Naive thymus-derived CD4-positive, alpha-beta T cell (primary cell): ENCODE results near the gene GOPC. TPM values are rescaled to one million over a fixed set of nuclear protein-coding genes. Genes with fewer than 3 reads are reported as not detected.

ENCODE experiments used
- ATAC-seq: fragments of 150-1000 bp; cut with Tn5 transposase; 2 replicates; pipeline ENCODE4 v1.10.0; 2021; ENCODE audit warnings: mild to moderate bottlenecking, moderate library complexity
- CTCF ChIA-PET: fragments of 350-600 bp; sonication (Branson Sonifier 250); formaldehyde crosslinking; loops from one replicate; lab custom pipeline; 2021; ENCODE audit warnings: antibody characterized with exemption; lab: Charles Lee
- POLR2A ChIA-PET: fragments of 350-600 bp; sonication (Branson Sonifier 250); formaldehyde crosslinking; loops from one replicate; lab custom pipeline; 2021; ENCODE audit warnings: antibody characterized with exemption, inconsistent platforms; lab: Charles Lee
- DNase-seq, 9 donors: peaks; one replicate each; pipeline versions ENCODE4 v3.0.0 to v3.0.0-alpha.2; 2020 to 2022; ENCODE audit warnings: mixed read lengths in 1 of 9
- H3K27ac ChIP-seq: one replicate; pipeline ENCODE4 v1.7.0; 2013; ENCODE audit warnings: mild to moderate bottlenecking, low read depth, low read length, moderate library complexity
- H3K27me3 ChIP-seq, 2 donors: one replicate each; pipeline ENCODE4 v1.7.0; 2013; ENCODE audit warnings: low read length in 2 of 2, mild to moderate bottlenecking in 2 of 2, moderate library complexity in 2 of 2; ENCODE audit not compliant: control insufficient read depth in 2 of 2, insufficient read depth in 2 of 2
- H3K36me3 ChIP-seq, 3 experiments: 1 replicate in 2 of 3; 2 replicates in 1 of 3; pipeline ENCODE4 v1.7.0; 2013; ENCODE audit warnings: low read length in 3 of 3, mild to moderate bottlenecking in 3 of 3, moderate library complexity in 1 of 3; ENCODE audit not compliant: insufficient read depth in 3 of 3, control insufficient read depth in 2 of 3
- H3K4me1 ChIP-seq, 2 donors: one replicate each; pipeline ENCODE4 v1.7.0; 2013; ENCODE audit warnings: low read length in 2 of 2, mild to moderate bottlenecking in 2 of 2, moderate library complexity in 1 of 2; ENCODE audit not compliant: control insufficient read depth in 2 of 2, insufficient read depth in 2 of 2
- H3K4me3 ChIP-seq: 2 replicates; pipeline ENCODE4 v1.7.0; 2013; ENCODE audit warnings: mild to moderate bottlenecking, low read length
- H3K9me3 ChIP-seq, 3 experiments: 1 replicate in 2 of 3; 2 replicates in 1 of 3; pipeline ENCODE4 v1.7.0; 2013; ENCODE audit warnings: low read length in 3 of 3; ENCODE audit not compliant: control insufficient read depth in 2 of 3
- H3K27ac Mint-ChIP-seq, 9 donors: one replicate each; pipeline ENCODE4 v1.8.0; 2020 to 2022; ENCODE audit warnings: mixed read lengths in 9 of 9, mild to moderate bottlenecking in 8 of 9, moderate library complexity in 5 of 9, inconsistent platforms in 2 of 9
- H3K27me3 Mint-ChIP-seq, 5 donors: one replicate each; pipeline ENCODE4 v1.8.0; 2021 to 2022; ENCODE audit warnings: mixed read lengths in 5 of 5, mild to moderate bottlenecking in 1 of 5
- H3K36me3 Mint-ChIP-seq, 5 donors: one replicate each; pipeline ENCODE4 v1.8.0; 2020 to 2022; ENCODE audit warnings: mixed read lengths in 5 of 5, mild to moderate bottlenecking in 3 of 5, inconsistent platforms in 1 of 5
- H3K4me1 Mint-ChIP-seq, 7 donors: one replicate each; pipeline ENCODE4 v1.8.0; 2020 to 2022; ENCODE audit warnings: mixed read lengths in 7 of 7, mild to moderate bottlenecking in 3 of 7, inconsistent platforms in 1 of 7
- H3K4me3 Mint-ChIP-seq, 10 donors: one replicate each; pipeline ENCODE4 v1.8.0; 2020 to 2022; ENCODE audit warnings: mild to moderate bottlenecking in 10 of 10, mixed read lengths in 10 of 10, moderate library complexity in 6 of 10, inconsistent platforms in 2 of 10
- H3K9me3 Mint-ChIP-seq, 11 donors: one replicate each; pipeline ENCODE4 v1.8.0; 2020 to 2022; ENCODE audit warnings: mixed read lengths in 11 of 11, mild to moderate bottlenecking in 4 of 11, inconsistent platforms in 1 of 11, moderate library complexity in 1 of 11
- intact Hi-C, 2 donors: fragments of 100-400 bp; cut with micrococcal nuclease; formaldehyde crosslinking; loops; one replicate each; pipeline ENCODE4 v1.15.1; 2023
- polyA plus RNA-seq, 2 donors: library from polyadenylated mRNA; unstranded; fragments of 300-500 nt; fragmentation: Illumina TruSeq; gene quantifications; one replicate each; pipeline ENCODE4 v1.2.3, GENCODE V29; 2021
- total RNA-seq, 6 experiments: library from RNA in 5 of 6; stranded (reverse) in 5 of 6; gene quantifications; 1 replicate in 5 of 6; 2 replicates in 1 of 6; pipeline ENCODE4 v1.2.3 and lab custom pipeline; 2021 to 2026

GOPC gene
- total and polyA plus RNA-seq, 7 experiments from 2014 or later = 14.3 to 39.4 (median 19.5) TPM

DNA sequence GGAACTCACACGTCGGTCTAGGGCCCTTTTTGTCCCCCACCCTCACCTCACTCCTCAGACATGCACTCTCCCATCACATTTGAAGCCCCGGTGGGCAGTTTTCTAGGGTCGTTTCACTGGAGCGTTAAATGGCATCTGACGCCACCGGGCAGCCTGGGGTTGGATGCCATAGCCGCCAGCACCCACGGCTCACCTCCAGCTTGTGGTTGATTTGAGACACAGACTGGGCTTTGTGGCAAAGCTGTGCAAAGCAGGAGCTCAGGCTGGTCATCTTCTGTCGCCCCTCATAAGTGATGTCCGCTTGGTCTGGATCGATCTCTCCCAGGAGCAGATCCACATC is 530 bp downstream of the GOPC start:
- Mint-ChIP-seq H3K27me3 (peaks cover 0 to 4% (median 1%) of the 10 kb centered on the region in 5 donors), H3K9me3 (no peaks in the 10 kb centered on the region), H3K4me3 (peak overlapping the region; percentile 96 to 100 (median 99)), H3K36me3 (peaks cover 0 to 30% (median 26%) of the 10 kb centered on the region in 5 donors), H3K27ac (peak overlapping the region; percentile 94 to 99 (median 99)), H3K4me1 (peaks cover 24 to 59% (median 49%) of the 10 kb centered on the region in 7 donors)
- peaks cover 0 to 6% (median 0%) of the 10 kb centered on the region in 3 experiments for H3K36me3 ChIP-seq
- peak overlapping the region; percentile 93 for H3K4me3 ChIP-seq
- no peaks in the 10 kb centered on the region for H3K9me3 ChIP-seq
- DNase-seq (peak in 1 of 9 donors; percentile 6), ATAC-seq (no peak)
- CTCF ChIA-PET = interaction anchor here (6.7 kb wide), 1 partner anchor 153 kb away, joined by 63 read pairs; no protein-coding TSS in a partner anchor
- POLR2A ChIA-PET = interaction anchor here (0.9 to 2.0 kb wide), 8 partner anchors 7 to 1110 kb away, joined by 3 to 27 read pairs (median 4); no protein-coding TSS in a partner anchor
- no peaks in the 10 kb centered on the region for H3K27me3 ChIP-seq
- intact Hi-C loops = loop anchor here (1.0 to 10.0 kb wide), 24 partner anchors 21 to 1748 kb away; partner anchors contain the start of genes CEP85L (in 2 of the 2), DCBLD1 (in 2 of the 2), KPNA5 (in 2 of the 2) and NT5DC1 (in 2 of the 2)
- H3K4me1 ChIP-seq = peaks cover 0 to 9% of the 10 kb centered on the region in 2 donors
- H3K27ac ChIP-seq = peak overlapping the region; percentile 92

DNA sequence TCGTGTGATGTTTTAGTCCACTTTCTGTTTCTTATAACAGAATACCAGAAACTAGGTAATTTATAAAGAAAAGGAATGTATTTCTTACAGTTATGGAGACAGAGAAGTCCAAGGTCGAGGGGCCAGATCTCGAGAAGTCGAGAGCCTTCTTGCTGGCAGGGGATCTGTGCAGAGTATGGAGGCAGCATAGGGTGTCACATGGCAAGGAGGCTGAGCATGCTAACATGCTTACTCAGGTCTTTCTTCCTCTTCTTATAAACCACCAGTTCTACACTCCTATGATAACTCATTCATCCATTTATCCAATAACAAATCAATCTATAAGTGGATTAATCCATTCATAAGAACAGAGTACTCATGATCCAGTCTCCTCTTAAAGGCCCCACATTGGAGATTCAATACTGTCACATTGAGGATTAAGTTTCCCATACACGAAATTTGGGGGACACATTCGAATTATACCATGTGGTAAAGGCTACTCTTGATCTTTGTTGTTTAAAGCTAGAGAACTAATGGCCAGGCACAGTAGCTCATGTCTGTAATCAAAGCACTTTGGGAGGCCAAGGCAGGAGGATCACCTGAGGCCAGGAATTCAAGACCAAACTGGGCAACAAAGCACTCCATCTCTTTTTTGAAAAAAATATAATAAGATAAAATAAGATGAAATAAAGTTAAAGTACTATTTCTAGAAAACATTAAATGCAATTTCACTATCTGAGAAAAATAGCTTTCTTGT is 2.1 kb downstream of the GOPC start:
- DNase-seq = no peak
- no peak for ATAC-seq
- Histone ChIP-seq H3K27me3 (no peaks in the 10 kb centered on the region), H3K9me3 (no peaks in the 10 kb centered on the region), H3K36me3 (peaks cover 0 to 6% (median 0%) of the 10 kb centered on the region in 3 experiments), H3K4me1 (peaks cover 0 to 9% of the 10 kb centered on the region in 2 donors), H3K4me3 (no peak overlapping the region), H3K27ac (no peak overlapping the region)
- CTCF ChIA-PET = no interaction called here
- Mint-ChIP-seq H3K27me3 (no peaks in the 10 kb centered on the region), H3K4me3 (peak overlapping the region; percentile 96 to 100 (median 99)), H3K27ac (peak overlapping the region in 1 of 9 donors; percentile 37), H3K4me1 (peaks cover 31 to 66% (median 49%) of the 10 kb centered on the region in 7 donors), H3K36me3 (peaks cover 0 to 46% (median 36%) of the 10 kb centered on the region in 5 donors), H3K9me3 (peaks cover 0 to 7% (median 0%) of the 10 kb centered on the region in 11 donors)
- POLR2A ChIA-PET = no interaction called here
- intact Hi-C loops = loop anchor here (1.0 to 10.0 kb wide), 12 partner anchors 8 to 1498 kb away; partner anchors contain the start of genes NT5DC1 (in 2 of the 2), CEP85L (in 1 of the 2), FAM184A (in 1 of the 2) and KPNA5 (in 1 of the 2)

DNA sequence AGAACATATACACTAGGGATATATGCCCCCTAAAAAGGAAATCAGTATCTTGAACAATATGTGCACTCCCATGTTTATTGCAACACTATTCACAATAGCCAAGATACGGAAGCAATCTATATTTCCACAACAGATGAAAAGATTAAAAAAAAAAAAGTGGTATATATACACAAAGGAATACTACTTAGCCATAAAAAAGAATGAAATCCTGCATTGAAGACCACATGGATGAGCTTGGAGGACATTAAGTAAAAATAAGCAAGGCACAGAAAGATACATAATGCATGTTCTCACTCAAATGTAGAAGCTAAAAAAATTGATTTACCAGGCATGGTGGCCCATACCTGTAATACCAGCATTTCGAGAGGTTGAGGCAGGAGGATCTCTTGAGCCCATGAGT is 4.6 kb downstream of the GOPC start:
- Histone ChIP-seq H3K36me3 (peaks cover 0 to 6% (median 0%) of the 10 kb centered on the region in 3 experiments), H3K9me3 (no peaks in the 10 kb centered on the region), H3K4me3 (no peak overlapping the region), H3K4me1 (peaks cover 0 to 5% of the 10 kb centered on the region in 2 donors), H3K27me3 (no peaks in the 10 kb centered on the region), H3K27ac (no peak overlapping the region)
- Mint-ChIP-seq H3K27me3 (no peaks in the 10 kb centered on the region), H3K36me3 (peaks cover 0 to 49% (median 36%) of the 10 kb centered on the region in 5 donors), H3K4me3 (peak overlapping the region in 1 of 10 donors; percentile 27), H3K4me1 (peaks cover 29 to 59% (median 44%) of the 10 kb centered on the region in 7 donors), H3K27ac (no peak overlapping the region), H3K9me3 (peaks cover 0 to 7% (median 0%) of the 10 kb centered on the region in 11 donors)
- intact Hi-C loops = no loop called here
- DNase-seq (no peak), ATAC-seq (no peak)
- CTCF ChIA-PET = interaction anchor here (0.6 to 1.1 kb wide), 2 partner anchors 148 to 1231 kb away, joined by 4 read pairs; no protein-coding TSS in a partner anchor
- POLR2A ChIA-PET = no interaction called here

DNA sequence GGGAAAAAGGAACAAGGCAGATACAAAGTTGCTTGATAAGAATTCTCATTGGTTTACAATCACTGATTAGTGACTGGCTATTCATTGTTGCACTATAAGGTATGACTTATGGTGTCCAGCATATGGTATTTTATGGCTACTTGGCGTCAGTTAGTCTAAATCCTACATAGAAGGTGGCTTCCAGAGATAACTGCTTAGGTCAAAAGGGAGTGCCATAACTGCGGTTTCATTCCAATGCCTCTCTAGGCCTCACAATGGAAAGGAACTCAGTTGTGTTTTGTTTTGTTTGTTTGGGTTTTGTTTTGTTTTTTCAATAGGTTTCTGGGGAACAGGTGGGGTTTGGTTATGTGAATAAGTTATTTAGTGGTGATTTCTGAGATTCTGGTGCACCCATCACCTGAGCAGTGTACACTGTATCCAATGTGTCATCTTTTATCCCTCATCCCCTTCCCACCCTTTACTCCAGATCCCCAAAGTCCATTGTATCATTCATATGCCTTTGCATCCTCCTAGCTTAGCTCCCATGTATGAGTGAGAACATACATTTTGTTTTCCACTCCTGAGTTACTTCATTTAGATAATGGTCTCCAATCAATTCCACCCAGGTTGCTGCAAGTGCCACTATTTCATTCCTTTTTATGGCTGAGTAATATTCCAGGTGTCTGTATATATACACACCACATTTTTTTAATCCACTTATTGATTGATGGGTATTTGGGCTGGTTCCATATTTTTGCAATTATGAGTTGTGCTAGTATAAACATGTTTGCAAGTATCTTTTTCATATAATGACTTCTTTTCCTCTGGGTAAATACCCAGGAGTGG is 7.0 kb downstream of the GOPC start:
- Histone ChIP-seq H3K9me3 (no peaks in the 10 kb centered on the region), H3K27me3 (no peaks in the 10 kb centered on the region), H3K27ac (no peak overlapping the region), H3K36me3 (peaks cover 0 to under 1% (median 0%) of the 10 kb centered on the region in 3 experiments), H3K4me3 (no peak overlapping the region), H3K4me1 (peaks cover 0 to 4% of the 10 kb centered on the region in 2 donors)
- H3K27me3 Mint-ChIP-seq = no peaks in the 10 kb centered on the region
- intact Hi-C loops = no loop called here
- CTCF ChIA-PET = interaction anchor here (1.2 kb wide), 1 partner anchor 9 kb away, joined by 3 read pairs; no protein-coding TSS in a partner anchor
- H3K4me1 Mint-ChIP-seq = peaks cover 23 to 41% (median 35%) of the 10 kb centered on the region in 7 donors
- H3K9me3 Mint-ChIP-seq = peaks cover 0 to 7% (median 0%) of the 10 kb centered on the region in 11 donors
- DNase-seq = no peak
- H3K4me3 Mint-ChIP-seq = no peak overlapping the region
- H3K27ac Mint-ChIP-seq = no peak overlapping the region
- no peak for ATAC-seq
- POLR2A ChIA-PET = interaction anchor here (0.8 kb wide), 1 partner anchor 7 kb away, joined by 3 read pairs; the partner anchor contains the start of gene GOPC
- peaks cover 0 to 54% (median 38%) of the 10 kb centered on the region in 5 donors for H3K36me3 Mint-ChIP-seq

DNA sequence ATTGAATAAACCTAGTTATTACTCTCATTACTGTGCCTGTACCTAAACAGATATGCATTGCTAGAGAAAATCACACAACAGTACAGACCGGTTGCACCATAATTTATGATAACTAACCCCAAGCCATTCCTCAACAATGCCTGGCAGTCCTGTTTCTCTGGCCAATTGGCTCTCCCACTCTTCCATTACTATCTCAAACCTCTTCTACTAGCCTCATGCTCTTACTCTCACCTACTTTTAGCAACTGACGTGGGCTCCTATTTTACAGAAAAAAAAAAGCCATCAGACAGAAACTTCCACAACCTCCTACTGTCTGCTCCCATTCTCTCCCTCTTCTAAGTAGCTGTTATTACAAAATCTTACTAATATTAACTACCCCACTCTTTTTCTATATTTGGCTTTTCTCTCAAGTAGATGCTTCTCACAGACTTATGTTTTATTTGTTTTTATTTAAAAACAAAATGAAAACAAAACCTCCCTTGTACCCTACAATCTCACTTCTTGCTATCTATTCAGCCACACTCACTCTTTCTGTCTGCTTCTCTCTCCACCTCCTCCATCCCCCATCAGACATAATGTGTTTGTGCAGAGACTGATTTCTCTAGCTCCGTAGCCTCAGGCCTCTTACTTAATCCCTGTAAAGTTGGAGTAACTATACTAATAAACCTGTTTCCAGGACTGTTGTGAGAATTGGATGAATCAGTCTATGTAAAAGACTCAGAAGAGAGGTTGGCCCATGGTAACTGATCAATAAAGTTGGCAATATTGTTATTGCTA is 9.1 kb downstream of the GOPC start:
- no peaks in the 10 kb centered on the region for H3K27me3 ChIP-seq
- CTCF ChIA-PET = interaction anchor here (1.1 kb wide), 1 partner anchor 11 kb away, joined by 3 read pairs; no protein-coding TSS in a partner anchor
- Mint-ChIP-seq H3K4me1 (peaks cover 13 to 34% (median 21%) of the 10 kb centered on the region in 7 donors), H3K27me3 (no peaks in the 10 kb centered on the region), H3K36me3 (peaks cover 3 to 46% (median 35%) of the 10 kb centered on the region in 5 donors), H3K4me3 (no peak overlapping the region), H3K9me3 (peaks cover 0 to 7% (median 0%) of the 10 kb centered on the region in 11 donors), H3K27ac (no peak overlapping the region)
- H3K36me3 ChIP-seq = peaks cover 0 to 9% (median 0%) of the 10 kb centered on the region in 3 experiments
- ATAC-seq = no peak
- POLR2A ChIA-PET = interaction anchor here (0.5 kb wide), 1 partner anchor 1606 kb away, joined by 7 read pairs; no protein-coding TSS in a partner anchor
- DNase-seq = no peak
- no peak overlapping the region for H3K27ac ChIP-seq
- intact Hi-C loops = loop anchor here in 1 of 2 donors (1.0 kb wide), 1 partner anchor 7 kb away; no protein-coding TSS in a partner anchor
- no peaks in the 10 kb centered on the region for H3K9me3 ChIP-seq
- H3K4me1 ChIP-seq = no peaks in the 10 kb centered on the region
- no peak overlapping the region for H3K4me3 ChIP-seq
